Stimulated activated CD4-positive, alpha-beta T cell treated with anti-CD3 and anti-CD28 coated beads, TNF-alpha, amount 100 ng/mL, for 48 hours (primary cell): ENCODE results near the gene FRMD1.

ENCODE experiments used
- DNase-seq, 3 donors: peaks; one replicate each; pipeline ENCODE4 v3.0.0-alpha.2; 2020; ENCODE audit warnings: low read depth in 3 of 3

The FRMD1 gene

DNA sequence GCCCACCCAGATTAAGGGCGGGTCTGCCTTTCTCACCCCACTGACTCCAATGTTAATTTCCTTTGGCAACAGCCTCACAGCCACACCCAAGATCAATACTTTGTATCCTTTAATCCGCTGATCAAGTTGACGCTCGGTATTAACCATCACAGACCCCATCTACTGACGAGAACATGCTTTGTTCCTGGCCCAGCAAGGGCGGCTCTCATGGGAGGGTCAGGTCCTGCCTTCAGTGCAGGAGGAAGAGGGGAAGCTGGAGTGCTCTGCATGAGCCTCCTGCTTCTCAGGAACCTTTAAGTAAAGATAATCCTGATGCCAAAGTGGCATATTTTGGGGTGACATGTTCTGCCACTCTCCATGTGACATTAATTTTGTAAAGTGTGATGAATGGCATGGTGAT is 73.2 kb downstream of the FRMD1 start:
- DNase-seq = no peak

DNA sequence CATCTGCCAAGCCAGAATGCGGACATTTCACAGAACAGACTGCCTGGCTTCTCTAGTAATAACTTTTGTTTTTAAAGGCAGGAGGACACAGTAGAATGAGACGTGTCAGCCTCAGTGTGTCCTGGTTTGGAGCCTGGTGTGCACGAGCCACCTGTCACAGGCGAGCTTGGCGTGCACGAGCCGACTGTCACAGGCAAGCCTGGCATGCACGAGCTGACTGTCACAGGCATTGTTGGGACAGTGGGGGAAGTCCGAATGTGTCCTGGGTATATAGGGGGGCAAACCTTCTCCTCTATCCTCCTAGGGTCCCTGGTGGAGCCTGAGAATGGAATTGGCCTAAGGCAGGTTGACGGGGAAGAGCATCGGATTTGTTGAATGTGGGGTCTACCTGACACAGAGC is 74.1 kb downstream of the FRMD1 start:
- DNase-seq = no peak

GRCh38 chr6:168004023-168004422 is 75.0 kb downstream of the FRMD1 start:
- DNase-seq = no peak
